PC-3 (cell line): ENCODE measurements around the gene DCAF7. TPM values are rescaled to one million over a fixed set of nuclear protein-coding genes. Genes with fewer than 3 reads are reported as not detected.

Experiments
- ATAC-seq: fragments of 200-7000 bp; cut with Tn5 transposase; 2 replicates; pipeline ENCODE4 v1.9.1; 2020; ENCODE audit warnings: mild to moderate bottlenecking, moderate library complexity
- BruUV-seq: library from RNA; stranded (reverse); fragments of 400-500 nt; replicated peaks from 2 replicates; lab custom pipeline; 2021; lab: Mats Ljungman, UMichigan
- CTCF ChIA-PET: fragments of 300-600 bp; sonication (Branson Sonifier 250); formaldehyde crosslinking; loops from one replicate; lab custom pipeline; 2022; ENCODE audit warnings: antibody characterized with exemption; lab: Charles Lee
- POLR2A ChIA-PET: fragments of 300-600 bp; sonication (Branson Sonifier 250); formaldehyde crosslinking; loops from one replicate; lab custom pipeline; 2022; ENCODE audit warnings: antibody characterized with exemption; ENCODE audit not compliant: unreplicated experiment; lab: Charles Lee
- DNase-seq: peaks from one replicate; pipeline ENCODE4 v3.0.0-alpha.2; 2015
- H2AFZ ChIP-seq: fragments of 300-600 bp; sonication (generic); 2 replicates; pipeline ENCODE4 v1.6.0; 2016; ENCODE audit warnings: antibody characterized with exemption, low read length
- H3F3A ChIP-seq: fragments of 300-600 bp; sonication (generic); one replicate; pipeline ENCODE4 v1.6.0; 2017; ENCODE audit warnings: antibody characterized with exemption, low read length, control low read depth, mild to moderate bottlenecking; ENCODE audit not compliant: unreplicated experiment
- H3K27ac ChIP-seq: fragments of 300-600 bp; sonication (generic); 2 replicates; pipeline ENCODE4 v1.5.1; 2016; ENCODE audit warnings: mild to moderate bottlenecking, low read length
- H3K27me3 ChIP-seq: fragments of 300-600 bp; sonication (generic); 2 replicates; pipeline ENCODE4 v1.6.1; 2016; ENCODE audit warnings: low read length, mixed read lengths
- H3K36me3 ChIP-seq: fragments of 300-600 bp; sonication (generic); 2 replicates; pipeline ENCODE4 v1.6.1; 2016; ENCODE audit warnings: low read depth, mixed run types, low read length, mixed read lengths
- H3K4me1 ChIP-seq: fragments of 300-600 bp; sonication (generic); 2 replicates; pipeline ENCODE4 v1.5.1; 2016; ENCODE audit warnings: low read length; ENCODE audit not compliant: insufficient read depth
- H3K4me2 ChIP-seq: fragments of 300-600 bp; sonication (generic); 2 replicates; pipeline ENCODE4 v1.6.0; 2016; ENCODE audit warnings: low read length
- H3K4me3 ChIP-seq: fragments of 300-600 bp; sonication (generic); 2 replicates; pipeline ENCODE4 v1.5.1; 2016; ENCODE audit warnings: mild to moderate bottlenecking, low read length, mixed read lengths
- H3K79me2 ChIP-seq: fragments of 300-600 bp; sonication (generic); 2 replicates; pipeline ENCODE4 v1.6.1; 2017; ENCODE audit warnings: low read length, mixed read lengths
- H3K9ac ChIP-seq: fragments of 300-600 bp; sonication (generic); 2 replicates; pipeline ENCODE4 v1.6.0; 2016; ENCODE audit warnings: mild to moderate bottlenecking, low read length
- H3K9me2 ChIP-seq: fragments of 300-600 bp; sonication (generic); replicated peaks from 2 replicates; pipeline ENCODE4 v1.6.1; 2016; ENCODE audit warnings: mixed run types, low read length, mixed read lengths
- H3K9me3 ChIP-seq: fragments of 300-600 bp; sonication (generic); 2 replicates; pipeline ENCODE4 v1.6.1; 2016; ENCODE audit warnings: low read length, mixed read lengths
- H4K20me1 ChIP-seq: fragments of 300-600 bp; sonication (generic); 2 replicates; pipeline ENCODE4 v1.6.1; 2016; ENCODE audit warnings: low read length, mixed read lengths
- EZH2 ChIP-seq: fragments of 300-600 bp; sonication (generic); IDR thresholded peaks from one replicate; pipeline ENCODE4 v1.6.1; 2017; ENCODE audit warnings: antibody characterized with exemption, mild to moderate bottlenecking, low read length; ENCODE audit not compliant: unreplicated experiment
- EZH2phosphoT487 ChIP-seq: fragments of 300-600 bp; sonication (generic); IDR thresholded peaks from 2 replicates; pipeline ENCODE4 v1.6.1; 2018; ENCODE audit warnings: mild to moderate bottlenecking, antibody characterized with exemption, low read length, borderline replicate concordance
- intact Hi-C: fragments of 100-400 bp; cut with micrococcal nuclease; formaldehyde crosslinking; loops from 2 replicates; pipeline ENCODE4 v1.9.0; 2023
- total RNA-seq: library from RNA; depleted of rRNA; stranded (reverse); fragments of >200 nt; gene quantifications from 2 replicates; pipeline ENCODE4 v1.2.3, GENCODE V29; 2014
- TF ChIP-seq, protein P1 (sequence below): fragments of 300-600 bp; sonication (generic); conservative IDR thresholded peaks from 2 replicates; pipeline ENCODE4 v1.5.1; 2017; ENCODE audit warnings: antibody characterized with exemption, low read depth, mild to moderate bottlenecking, low read length

The DCAF7 gene
- total RNA-seq, 1 experiment from 2014 or later, result 46.5 TPM

DNA sequence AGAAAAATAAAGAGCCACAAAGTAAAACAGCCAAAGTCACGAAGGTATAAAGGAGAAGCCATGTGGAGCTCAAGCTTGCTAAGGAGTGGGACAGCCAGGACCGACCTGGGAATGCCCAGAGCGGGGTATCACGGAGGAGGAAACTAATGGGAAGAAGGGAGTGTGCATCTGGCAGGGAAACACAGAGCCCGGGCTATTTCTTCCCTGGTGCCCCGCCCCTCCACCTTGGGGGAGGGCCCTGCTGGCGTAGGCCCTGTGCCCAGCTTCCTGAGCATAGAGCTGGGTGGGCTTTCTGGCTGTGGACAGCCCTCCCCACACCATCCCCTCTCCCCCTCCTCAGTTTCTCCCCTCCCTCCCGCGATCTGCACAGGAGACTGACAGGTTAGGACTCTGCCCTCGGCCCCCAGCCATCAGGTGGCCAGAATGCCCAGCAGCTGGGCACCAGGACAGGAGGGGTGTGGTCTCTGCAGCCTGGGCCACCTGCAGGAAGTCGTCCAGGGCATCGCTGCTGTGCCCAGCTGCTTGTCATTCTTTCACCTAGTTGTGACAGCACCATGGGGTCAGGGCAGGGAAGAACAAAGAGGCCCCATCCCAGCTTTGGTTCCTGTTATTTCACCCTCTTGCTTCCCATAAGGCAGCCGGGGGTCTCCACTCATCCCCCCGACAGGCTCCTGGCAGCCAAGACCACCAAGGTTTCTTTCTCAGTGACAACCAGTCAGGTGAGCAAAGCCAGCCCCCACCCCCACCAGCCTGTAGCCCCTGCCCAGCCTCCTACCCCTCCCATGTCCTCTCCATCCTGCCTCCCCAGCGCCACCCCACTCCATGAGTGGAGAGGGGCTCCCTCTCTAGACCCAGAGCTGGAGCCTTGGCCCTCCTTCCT, 7.1 kb upstream of the DCAF7 start:
- H3K27ac ChIP-seq, result no peak overlapping the region
- TF ChIP-seq, protein P1, sequence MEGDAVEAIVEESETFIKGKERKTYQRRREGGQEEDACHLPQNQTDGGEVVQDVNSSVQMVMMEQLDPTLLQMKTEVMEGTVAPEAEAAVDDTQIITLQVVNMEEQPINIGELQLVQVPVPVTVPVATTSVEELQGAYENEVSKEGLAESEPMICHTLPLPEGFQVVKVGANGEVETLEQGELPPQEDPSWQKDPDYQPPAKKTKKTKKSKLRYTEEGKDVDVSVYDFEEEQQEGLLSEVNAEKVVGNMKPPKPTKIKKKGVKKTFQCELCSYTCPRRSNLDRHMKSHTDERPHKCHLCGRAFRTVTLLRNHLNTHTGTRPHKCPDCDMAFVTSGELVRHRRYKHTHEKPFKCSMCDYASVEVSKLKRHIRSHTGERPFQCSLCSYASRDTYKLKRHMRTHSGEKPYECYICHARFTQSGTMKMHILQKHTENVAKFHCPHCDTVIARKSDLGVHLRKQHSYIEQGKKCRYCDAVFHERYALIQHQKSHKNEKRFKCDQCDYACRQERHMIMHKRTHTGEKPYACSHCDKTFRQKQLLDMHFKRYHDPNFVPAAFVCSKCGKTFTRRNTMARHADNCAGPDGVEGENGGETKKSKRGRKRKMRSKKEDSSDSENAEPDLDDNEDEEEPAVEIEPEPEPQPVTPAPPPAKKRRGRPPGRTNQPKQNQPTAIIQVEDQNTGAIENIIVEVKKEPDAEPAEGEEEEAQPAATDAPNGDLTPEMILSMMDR, result no peak
- TF ChIP-seq EZH2, result no peak
- no peak for TF ChIP-seq EZH2phosphoT487
- H3K27me3 ChIP-seq, result no peaks in the 10 kb centered on the region; the same call in 1 of the 2 replicates
- H3K4me2 ChIP-seq, result peak overlapping the region; percentile 27; the same call in 1 of the 2 replicates
- no peaks in the 10 kb centered on the region for H3K79me2 ChIP-seq
- H3K9ac ChIP-seq, result no peak overlapping the region
- H3F3A ChIP-seq, result no peaks in the 10 kb centered on the region
- no peaks in the 10 kb centered on the region for H3K9me3 ChIP-seq
- intact Hi-C loops, result no loop called here
- CTCF ChIA-PET, result no interaction called here
- H2AFZ ChIP-seq, result peak overlapping the region; percentile 19; the same call in 1 of the 2 replicates
- POLR2A ChIA-PET, result no interaction called here
- BruUV-seq, result no TSS peak
- H4K20me1 ChIP-seq, result no peaks in the 10 kb centered on the region
- H3K4me1 ChIP-seq, result no peaks in the 10 kb centered on the region
- H3K36me3 ChIP-seq, result no peaks in the 10 kb centered on the region
- H3K9me2 ChIP-seq, result no peaks in the 10 kb centered on the region
- DNase-seq (no peak), ATAC-seq (peak; percentile 45)
- H3K4me3 ChIP-seq, result no peak overlapping the region

DNA sequence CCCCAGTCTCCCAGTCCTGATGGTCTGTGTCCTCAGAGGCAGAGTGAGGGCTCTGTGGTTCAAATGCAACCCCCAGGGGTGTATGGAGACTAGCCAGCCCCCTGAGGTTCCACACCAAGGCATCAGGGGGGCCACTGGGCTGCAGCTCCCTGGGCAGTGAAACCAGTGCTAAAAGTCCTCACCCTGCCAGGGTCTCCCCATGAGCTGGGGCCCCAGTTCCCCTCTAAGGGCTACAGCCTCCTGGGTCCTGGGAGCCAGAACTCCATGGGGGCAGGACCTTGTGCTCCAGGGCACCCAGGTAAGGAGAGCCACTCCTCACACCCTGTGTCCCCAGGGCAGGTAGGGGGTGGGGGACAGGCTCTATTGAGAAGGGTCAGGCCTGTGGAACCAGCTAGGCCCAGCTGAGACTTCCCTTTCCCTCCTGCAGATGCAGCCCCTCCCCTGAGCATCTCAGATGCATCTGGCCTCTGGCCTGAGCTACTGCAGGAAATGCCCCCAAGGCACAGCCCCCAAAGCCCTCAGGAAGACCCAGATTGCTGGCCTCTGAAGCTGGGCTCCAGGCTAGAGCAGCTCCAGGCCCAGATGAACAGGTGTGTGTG, 6.4 kb upstream of the DCAF7 start:
- no peak overlapping the region for H3K9ac ChIP-seq
- TF ChIP-seq, protein P1, result no peak
- TF ChIP-seq EZH2 (no peak), EZH2phosphoT487 (no peak)
- no peak for DNase-seq
- H3K4me3 ChIP-seq, result no peak overlapping the region
- H2AFZ ChIP-seq, result no peak overlapping the region
- no peak overlapping the region for H3K4me2 ChIP-seq
- no TSS peak for BruUV-seq
- H3K9me3 ChIP-seq, result no peaks in the 10 kb centered on the region
- CTCF ChIA-PET, result no interaction called here
- H3K4me1 ChIP-seq, result no peaks in the 10 kb centered on the region
- H3K79me2 ChIP-seq, result 0 out of 2 replicates have a peak, but pooled peaks cover under 1% of the 10 kb centered on the region
- ATAC-seq, result no peak
- H4K20me1 ChIP-seq, result no peaks in the 10 kb centered on the region
- no peaks in the 10 kb centered on the region for H3K36me3 ChIP-seq
- no peaks in the 10 kb centered on the region for H3K9me2 ChIP-seq
- no peak overlapping the region for H3K27ac ChIP-seq
- POLR2A ChIA-PET, result no interaction called here
- no peaks in the 10 kb centered on the region for H3K27me3 ChIP-seq
- intact Hi-C loops, result no loop called here
- no peaks in the 10 kb centered on the region for H3F3A ChIP-seq
